Lower leg skin (tissue), 3 donors: ENCODE data around the gene TMPRSS13.

ENCODE experiments used
- CTCF ChIP-seq, 3 donors: fragments of 450-650 bp; IDR thresholded peaks; one replicate each; pipeline ENCODE4 v1.5.1; 2016; ENCODE audit warnings: antibody characterized with exemption in 3 of 3, mild to moderate bottlenecking in 3 of 3, moderate library complexity in 2 of 3
- POLR2A ChIP-seq, 2 donors: fragments of 450-650 bp; IDR thresholded peaks; one replicate each; pipeline ENCODE4 v1.6.1; 2016 to 2017; ENCODE audit warnings: antibody characterized with exemption in 2 of 2, mild to moderate bottlenecking in 1 of 2, moderate library complexity in 1 of 2

DNA sequence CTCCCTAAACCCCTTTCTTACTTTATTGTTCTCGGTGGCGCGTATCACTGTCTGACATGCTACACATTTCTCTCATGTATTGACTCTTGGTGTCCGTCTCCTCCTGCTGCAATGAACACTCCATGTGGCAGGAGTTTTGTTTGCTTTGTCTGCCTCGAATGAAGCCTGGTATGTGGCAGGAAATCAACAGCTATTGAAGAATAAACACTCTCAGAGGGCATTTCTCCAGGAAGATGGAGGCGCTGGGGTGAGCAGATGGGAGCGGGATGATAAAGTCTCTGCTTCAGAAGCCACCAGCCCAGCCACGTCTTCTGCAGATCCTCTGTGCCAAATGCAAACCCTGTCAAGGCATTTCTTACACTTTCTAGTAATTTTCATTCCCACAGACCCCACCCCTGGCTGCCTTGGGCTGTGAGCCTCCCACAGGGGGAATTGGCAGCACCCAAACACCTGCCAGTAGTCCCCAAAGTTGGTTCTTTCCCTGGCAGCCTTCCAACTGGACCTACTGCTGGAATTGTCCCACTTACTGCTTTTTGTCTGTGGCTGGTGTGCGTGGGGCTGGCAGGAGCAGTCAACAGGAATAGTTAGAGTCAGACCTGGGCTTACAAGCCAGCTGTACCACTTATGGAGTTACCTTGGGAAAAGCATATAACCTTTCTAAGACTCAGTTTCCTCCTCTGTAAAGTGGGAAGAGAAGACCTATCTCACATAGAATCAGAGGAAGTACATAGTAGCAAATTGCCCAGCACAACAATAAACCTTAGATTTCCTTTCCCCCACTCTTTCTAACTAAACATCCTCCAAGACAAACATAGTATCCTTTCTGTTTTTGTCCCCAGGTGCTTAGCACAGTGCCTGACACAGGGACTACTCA, 43.7 kb upstream of the TMPRSS13 start:
- TF ChIP-seq CTCF (IDR thresholded peaks at IDR 0.05) (no peak), POLR2A (IDR thresholded peaks at IDR 0.05) (no peak)
